HUES48 (cell line): ENCODE data around the gene NHSL2.

Source experiments
- H3K27ac ChIP-seq: one replicate; pipeline ENCODE4 v1.7.0; 2013; ENCODE audit warnings: low read depth, low read length, inconsistent platforms
- H3K27me3 ChIP-seq: 2 replicates; pipeline ENCODE4 v1.6.1; 2013; ENCODE audit warnings: mild to moderate bottlenecking, low read length; ENCODE audit not compliant: control insufficient read depth, insufficient read depth
- H3K36me3 ChIP-seq: 2 replicates; pipeline ENCODE4 v1.6.1; 2013; ENCODE audit warnings: low read length; ENCODE audit not compliant: control insufficient read depth, insufficient read depth
- H3K4me1 ChIP-seq: 2 replicates; pipeline ENCODE4 v1.6.1; 2013; ENCODE audit warnings: mild to moderate bottlenecking, low read length; ENCODE audit not compliant: control insufficient read depth, insufficient read depth
- H3K4me3 ChIP-seq: 2 replicates; pipeline ENCODE4 v1.5.1; 2013; ENCODE audit warnings: mild to moderate bottlenecking, low read depth, low read length
- H3K9ac ChIP-seq: 2 replicates; pipeline ENCODE4 v1.6.1; 2013; ENCODE audit warnings: mild to moderate bottlenecking, low read depth, low read length, moderate library complexity
- H3K9me3 ChIP-seq: 2 replicates; pipeline ENCODE4 v1.6.1; 2013; ENCODE audit warnings: low read length; ENCODE audit not compliant: control insufficient read depth, insufficient read depth

The NHSL2 gene

GRCh38 chrX:71908387-71908786 is 2.3 kb upstream of the NHSL2 start:
- Histone ChIP-seq H3K4me3 (no peak overlapping the region), H3K27ac (no peak overlapping the region), H3K27me3 (no peaks in the 10 kb centered on the region), H3K36me3 (no peaks in the 10 kb centered on the region), H3K4me1 (0 out of 2 replicates have a peak, but pooled peaks cover 3% of the 10 kb centered on the region), H3K9me3 (peaks cover 21% of the 10 kb centered on the region; the same call in 1 of the 2 replicates), H3K9ac (no peak overlapping the region)

- Histone ChIP-seq H3K4me3 (peak overlapping the region; percentile 78), H3K27me3 (no peaks in the 10 kb centered on the region), H3K27ac (peak overlapping the region; percentile 64), H3K4me1 (0 out of 2 replicates have a peak, but pooled peaks cover 3% of the 10 kb centered on the region), H3K9ac (no peak overlapping the region), H3K9me3 (peaks cover 14% of the 10 kb centered on the region; the same call in 1 of the 2 replicates), H3K36me3 (no peaks in the 10 kb centered on the region)
These were observed 689 bp upstream of the NHSL2 start for GRCh38 chrX:71909956-71910355.

GRCh38 chrX:71910986-71911730 is 513 bp downstream of the NHSL2 start:
- H3K27me3 ChIP-seq, result no peaks in the 10 kb centered on the region
- peak overlapping the region; percentile 78 for H3K4me3 ChIP-seq
- peak overlapping the region; percentile 76 for H3K27ac ChIP-seq
- H3K9me3 ChIP-seq, result peaks cover 13% of the 10 kb centered on the region; the same call in 1 of the 2 replicates
- H3K36me3 ChIP-seq, result no peaks in the 10 kb centered on the region
- H3K4me1 ChIP-seq, result 0 out of 2 replicates have a peak, but pooled peaks cover 3% of the 10 kb centered on the region
- peak overlapping the region; percentile 73 for H3K9ac ChIP-seq

- peak overlapping the region; percentile 54 for H3K27ac ChIP-seq
- H3K36me3 ChIP-seq, result no peaks in the 10 kb centered on the region
- H3K27me3 ChIP-seq, result no peaks in the 10 kb centered on the region
- H3K4me1 ChIP-seq, result peaks cover 5% of the 10 kb centered on the region; the same call in 1 of the 2 replicates
- H3K9ac ChIP-seq, result peak overlapping the region; percentile 70
- peaks cover 9% of the 10 kb centered on the region; the same call in 1 of the 2 replicates for H3K9me3 ChIP-seq
- H3K4me3 ChIP-seq, result peak overlapping the region; percentile 78
These were observed 1.0 kb downstream of the NHSL2 start for GRCh38 chrX:71911731-71912050.

GRCh38 chrX:71912156-71912555 is 1.5 kb downstream of the NHSL2 start:
- Histone ChIP-seq H3K27me3 (no peaks in the 10 kb centered on the region), H3K9me3 (peaks cover 9% of the 10 kb centered on the region; the same call in 1 of the 2 replicates), H3K9ac (peak overlapping the region; percentile 70; the same call in 1 of the 2 replicates), H3K27ac (peak overlapping the region; percentile 54), H3K4me3 (peak overlapping the region; percentile 78), H3K36me3 (no peaks in the 10 kb centered on the region), H3K4me1 (peaks cover 9% of the 10 kb centered on the region; the same call in 1 of the 2 replicates)

GRCh38 chrX:71913156-71913950 is 2.7 kb downstream of the NHSL2 start:
- Histone ChIP-seq H3K36me3 (no peaks in the 10 kb centered on the region), H3K4me1 (peaks cover 20% of the 10 kb centered on the region)

GRCh38 chrX:71917621-71918343 is 7.1 kb downstream of the NHSL2 start:
- Histone ChIP-seq H3K36me3 (no peaks in the 10 kb centered on the region), H3K27ac (peak overlapping the region; percentile 82), H3K9ac (no peak overlapping the region), H3K4me3 (peak overlapping the region; percentile 28; the same call in 1 of the 2 replicates), H3K27me3 (no peaks in the 10 kb centered on the region), H3K9me3 (peaks cover 11% of the 10 kb centered on the region; the same call in 1 of the 2 replicates), H3K4me1 (peaks cover 33% of the 10 kb centered on the region)

More at GRCh38 chrX:71913156-71913950, 2.7 kb downstream of the NHSL2 start:
- Histone ChIP-seq H3K4me3 (no peak overlapping the region), H3K9me3 (peaks cover 9% of the 10 kb centered on the region; the same call in 1 of the 2 replicates), H3K27me3 (no peaks in the 10 kb centered on the region), H3K27ac (no peak overlapping the region), H3K9ac (no peak overlapping the region)

- Histone ChIP-seq H3K9ac (no peak overlapping the region), H3K4me3 (no peak overlapping the region), H3K36me3 (no peaks in the 10 kb centered on the region), H3K27ac (no peak overlapping the region), H3K4me1 (peaks cover 34% of the 10 kb centered on the region), H3K9me3 (0 out of 2 replicates have a peak, but pooled peaks cover 4% of the 10 kb centered on the region), H3K27me3 (no peaks in the 10 kb centered on the region)
These were observed 8.8 kb downstream of the NHSL2 start for GRCh38 chrX:71919431-71919830.

- H3K4me3 ChIP-seq, result no peak overlapping the region
- 0 out of 2 replicates have a peak, but pooled peaks cover 4% of the 10 kb centered on the region for H3K9me3 ChIP-seq
- no peak overlapping the region for H3K9ac ChIP-seq
- H3K27me3 ChIP-seq, result no peaks in the 10 kb centered on the region
- H3K4me1 ChIP-seq, result peaks cover 39% of the 10 kb centered on the region
- no peak overlapping the region for H3K27ac ChIP-seq
- H3K36me3 ChIP-seq, result no peaks in the 10 kb centered on the region
These were observed 9.2 kb downstream of the NHSL2 start for GRCh38 chrX:71919886-71920285.

GRCh38 chrX:71922686-71923085 is 12.0 kb downstream of the NHSL2 start:
- Histone ChIP-seq H3K4me3 (no peak overlapping the region), H3K27ac (no peak overlapping the region), H3K27me3 (no peaks in the 10 kb centered on the region), H3K9me3 (peaks cover 7% of the 10 kb centered on the region), H3K4me1 (peaks cover 34% of the 10 kb centered on the region), H3K9ac (no peak overlapping the region), H3K36me3 (no peaks in the 10 kb centered on the region)
